Activated CD4-positive, alpha-beta T cell treated with anti-CD3 and anti-CD28 coated beads, Interleukin-10, Interleukin-2, amounts not matched to agents 100 ng/mL and 50 ng/mL, durations not matched to agents 16 hours and 8 hours (primary cell): ENCODE results near the gene GOLGA6A.
"Not testable (repeated sequence)": the region's sequence is repeated elsewhere in the genome, so short reads cannot be mapped to it uniquely, and the experiment has no call there.

ENCODE experiments used
- DNase-seq: peaks from one replicate; pipeline ENCODE4 v3.0.0-alpha.2; 2020

Gene GOLGA6A

DNA sequence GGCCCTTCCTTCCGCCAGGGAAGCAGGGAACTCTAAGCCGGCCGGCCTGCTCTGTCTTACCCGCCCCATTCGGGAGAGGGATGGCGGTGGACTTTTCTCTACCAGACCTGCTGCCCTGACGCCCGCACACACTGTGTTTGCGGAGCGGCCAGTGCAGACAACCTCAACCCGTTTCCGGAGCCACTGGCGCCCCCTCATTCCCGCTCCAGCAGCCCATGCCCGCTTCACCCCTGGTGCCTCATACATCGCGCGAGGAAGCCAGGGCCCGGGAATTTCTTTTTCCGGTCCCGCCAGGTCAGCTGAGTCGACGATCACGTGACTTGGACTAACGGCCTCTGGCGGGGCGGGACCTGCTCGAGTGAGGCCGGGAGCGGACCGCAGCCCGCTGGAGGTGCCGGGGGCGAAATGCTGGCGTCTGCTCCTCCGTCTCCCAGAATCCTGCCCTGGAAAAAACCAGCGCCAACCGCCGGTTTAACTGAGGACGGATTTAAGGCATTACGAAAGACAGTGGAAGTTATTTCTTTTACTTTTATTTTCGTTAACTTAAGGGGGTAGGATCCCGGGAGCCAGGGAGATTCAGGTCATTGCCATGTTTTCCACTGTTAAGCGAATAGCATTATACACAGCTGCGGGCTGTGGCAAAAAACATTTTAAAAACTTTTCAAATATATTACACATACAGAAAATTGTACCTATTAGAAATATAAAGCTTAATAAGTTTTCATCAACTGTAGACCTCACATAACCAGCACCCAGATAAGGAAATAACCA is 17.8 kb upstream of the GOLGA6A start:
- DNase-seq, result peak; percentile 89

DNA sequence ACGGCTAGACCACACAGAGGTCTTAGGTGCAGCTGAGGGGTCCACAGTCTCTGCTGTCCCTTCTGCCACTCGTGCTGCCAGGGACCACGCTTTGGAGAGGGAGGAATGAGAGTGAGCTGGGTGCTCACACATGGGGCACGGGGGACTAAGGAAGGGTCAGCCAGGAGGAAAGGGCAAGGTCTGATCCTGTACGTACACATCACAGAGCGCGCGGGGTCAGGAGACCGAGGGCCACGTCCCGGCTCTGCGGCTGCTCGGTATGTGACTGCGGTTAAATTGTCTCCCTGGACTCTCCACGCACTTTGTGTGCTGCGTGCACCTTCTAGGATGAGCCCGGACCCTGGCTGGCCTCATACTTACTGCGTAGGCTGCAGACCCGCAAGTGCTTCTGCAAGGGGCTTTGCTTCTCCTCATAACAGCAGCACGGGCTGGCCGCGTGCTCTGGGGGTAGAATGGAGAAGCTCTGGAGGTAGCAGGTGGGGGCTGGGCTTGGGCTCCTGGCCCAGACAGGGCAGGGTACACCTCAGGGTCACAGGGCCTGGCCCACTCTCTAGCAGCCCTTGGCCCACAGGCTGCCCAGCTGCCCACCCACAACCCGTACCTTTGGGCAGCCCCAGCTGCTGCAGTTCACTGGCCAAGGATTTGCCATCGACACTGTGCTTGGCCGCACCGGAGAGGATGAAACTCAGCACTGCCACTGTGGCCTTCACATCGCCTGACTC is 14.6 kb upstream of the GOLGA6A start:
- DNase-seq, result not testable (repeated sequence)

GRCh38 chr15:74095610-74096009 is 13.3 kb upstream of the GOLGA6A start:
- DNase-seq, result not testable (repeated sequence)

DNA sequence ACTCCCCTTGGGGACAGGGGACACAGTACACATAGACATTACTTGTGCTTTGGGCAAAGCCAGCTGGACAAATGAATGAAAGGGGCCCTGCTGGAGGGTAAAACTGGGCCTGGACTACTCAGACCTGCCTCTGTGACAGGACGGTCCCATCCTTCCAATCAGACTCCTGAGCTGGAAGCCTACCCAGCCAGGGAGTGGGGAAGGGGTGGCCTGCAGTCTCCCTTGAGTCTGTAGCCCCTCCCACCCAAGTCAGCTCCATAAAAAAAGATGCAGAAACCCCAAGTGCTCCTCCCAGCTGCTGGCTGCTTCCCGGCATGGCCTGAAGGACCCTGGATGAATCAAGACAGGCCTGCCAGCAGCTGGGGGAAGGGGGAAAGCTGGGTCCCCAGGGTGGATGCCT is 12.2 kb upstream of the GOLGA6A start:
- DNase-seq, result not testable (repeated sequence)

GRCh38 chr15:74075781-74076180 is 6.6 kb downstream of the GOLGA6A start:
- DNase-seq, result not testable (repeated sequence)

- peak; percentile 54 for DNase-seq
These were observed 9.6 kb downstream of the GOLGA6A start for GRCh38 chr15:74072614-74073337.

GRCh38 chr15:74072132-74072531 is 10.2 kb downstream of the GOLGA6A start:
- DNase-seq, result not testable (repeated sequence)

GRCh38 chr15:74071645-74072044 is 10.7 kb downstream of the GOLGA6A start:
- DNase-seq, result not testable (repeated sequence)

GRCh38 chr15:74065684-74066411 is 16.5 kb downstream of the GOLGA6A start:
- peak; percentile 54 for DNase-seq

DNA sequence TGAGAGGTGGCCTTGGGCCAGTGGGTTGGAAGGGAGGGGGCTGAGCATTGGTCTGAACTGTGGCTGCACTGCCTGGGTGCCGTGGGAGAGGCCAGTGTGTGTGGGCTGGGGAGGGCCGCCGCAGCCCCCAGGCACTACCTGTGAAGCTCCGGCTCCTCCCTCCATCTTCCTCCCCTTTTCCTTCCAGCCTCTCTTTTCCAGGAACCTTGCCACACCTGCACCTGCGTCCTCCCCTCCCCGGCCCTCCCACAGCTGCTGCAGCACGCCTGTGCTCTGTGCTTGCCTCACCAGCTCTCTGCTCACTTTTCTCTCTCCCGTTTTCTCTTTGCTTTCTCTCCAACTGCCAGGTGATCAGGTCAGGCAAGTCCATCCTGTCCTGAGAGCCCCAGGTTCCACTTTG is 17.5 kb downstream of the GOLGA6A start:
- not testable (repeated sequence) for DNase-seq

- not testable (repeated sequence) for DNase-seq
These were observed 18.2 kb downstream of the GOLGA6A start for GRCh38 chr15:74064183-74064582.

DNA sequence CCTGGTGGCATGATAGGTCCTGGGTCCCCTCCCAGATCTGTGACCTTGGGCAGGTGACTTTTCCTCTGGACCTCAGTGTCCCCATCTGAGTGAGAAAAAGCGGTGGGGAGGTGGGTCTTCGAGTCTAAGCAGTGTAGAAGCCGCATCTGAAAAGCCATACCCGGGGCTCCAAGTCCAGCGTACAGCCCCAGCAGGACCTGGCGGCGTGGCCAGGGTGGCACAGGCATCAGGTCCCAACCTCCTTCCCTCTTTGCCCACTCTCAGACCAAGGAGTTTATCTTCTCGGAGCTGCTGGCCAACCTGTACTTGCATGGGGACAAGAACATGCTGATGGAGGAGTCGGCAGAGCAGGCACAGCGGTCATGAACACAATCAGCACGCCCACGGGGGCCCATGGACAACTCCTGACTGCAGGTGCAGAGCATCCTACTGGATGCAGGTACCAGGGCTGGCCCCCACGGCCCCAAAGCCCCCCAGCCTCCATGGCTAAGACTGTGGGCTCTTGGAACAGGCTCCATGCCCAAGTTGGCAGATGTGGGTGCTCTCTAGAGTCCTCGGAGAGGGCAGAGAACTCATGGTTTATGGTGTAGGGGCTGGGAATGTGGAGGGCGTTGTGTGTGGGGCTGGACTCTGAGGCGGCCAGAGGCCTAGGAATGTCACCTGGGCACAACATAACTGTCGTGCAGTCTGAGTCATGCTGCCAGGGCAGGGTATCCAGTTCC is 18.8 kb downstream of the GOLGA6A start:
- DNase-seq, result not testable (repeated sequence)

GRCh38 chr15:74062671-74063070 is 19.7 kb downstream of the GOLGA6A start:
- DNase-seq, result no peak

GRCh38 chr15:74062236-74062635 is 20.1 kb downstream of the GOLGA6A start:
- DNase-seq, result no peak

- no peak for DNase-seq
These were observed 22.1 kb downstream of the GOLGA6A start for GRCh38 chr15:74060251-74060650.

- DNase-seq, result not testable (repeated sequence)
These were observed 23.1 kb downstream of the GOLGA6A start for GRCh38 chr15:74059050-74059833.

DNA sequence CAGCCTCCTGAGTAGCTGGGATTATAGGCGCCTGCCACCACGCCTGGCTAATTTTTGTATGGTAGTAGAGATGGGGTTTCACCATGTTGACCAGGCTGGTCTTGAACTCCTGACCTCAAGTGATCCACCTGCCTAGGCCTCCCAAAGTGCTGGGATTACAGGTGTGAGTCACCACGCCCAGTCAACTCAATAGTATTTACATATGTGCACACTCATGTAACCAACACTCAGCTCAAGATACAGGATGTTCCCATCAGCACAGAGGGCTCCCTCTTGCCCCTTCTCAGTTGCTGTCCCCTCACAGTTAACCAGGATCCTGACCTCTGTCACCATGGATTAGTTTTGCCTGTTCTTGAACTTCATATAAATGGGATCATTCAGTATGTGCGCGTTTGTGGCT is 26.0 kb downstream of the GOLGA6A start:
- DNase-seq, result not testable (repeated sequence)

DNA sequence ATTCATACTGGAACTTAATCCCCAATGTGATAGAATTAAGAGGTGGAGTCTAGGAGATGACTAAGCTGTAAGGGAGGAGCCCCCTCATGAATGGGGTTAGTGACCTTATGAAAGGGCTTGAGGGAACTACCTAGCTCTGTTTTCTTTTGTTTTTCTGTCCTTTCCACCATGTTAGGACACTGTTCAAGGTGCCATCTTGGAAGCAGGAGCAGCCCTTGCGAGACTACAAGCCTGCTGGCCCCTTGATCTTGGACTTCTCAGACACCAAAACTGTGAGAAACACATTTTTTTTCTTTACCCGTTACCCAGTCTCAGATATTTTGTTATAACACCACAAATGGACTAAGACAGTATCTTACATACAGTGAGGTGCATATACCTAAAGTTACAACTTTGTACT is 26.5 kb downstream of the GOLGA6A start:
- no peak for DNase-seq

DNA sequence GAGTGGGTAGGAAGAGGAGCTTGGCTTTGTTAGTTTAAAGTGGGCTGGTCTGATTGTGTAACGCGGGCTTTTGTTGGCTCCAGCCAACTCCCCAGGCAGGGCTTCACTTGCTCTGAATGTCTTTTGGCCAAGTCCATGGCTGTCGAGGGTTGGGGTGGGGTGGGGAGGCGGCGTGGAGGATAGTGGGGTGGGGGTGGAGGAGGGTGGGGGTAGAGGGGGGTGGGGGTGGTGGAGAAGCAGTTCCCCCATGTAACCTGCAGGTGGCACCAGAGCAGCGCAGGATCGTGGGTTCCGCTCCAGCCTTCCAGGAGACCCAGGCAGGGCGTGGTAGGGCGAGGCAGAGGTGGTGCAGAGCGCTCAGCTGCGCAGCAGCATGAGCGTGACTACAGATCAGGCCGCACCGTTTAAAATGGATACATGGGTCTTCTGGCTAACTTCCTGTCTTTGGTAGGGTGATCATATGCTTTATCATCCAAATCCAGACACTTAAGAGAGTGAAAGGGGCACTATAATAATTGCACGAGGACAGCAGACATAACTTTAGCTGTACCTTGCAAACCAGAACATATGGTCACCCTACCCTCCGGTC is 28.3 kb downstream of the GOLGA6A start:
- DNase-seq, result peak; percentile 80

- DNase-seq, result no peak
These were observed 28.8 kb downstream of the GOLGA6A start for GRCh38 chr15:74053517-74053916.
